H1 (cell line): Measurements from ENCODE around the gene OLFML2B. TPM values are rescaled to one million over a fixed set of nuclear protein-coding genes. Genes with fewer than 3 reads are reported as not detected.

ENCODE experiments used
- CTCF ChIA-PET: fragments of 300-600 bp; sonication (Branson Sonifier 250); formaldehyde crosslinking; loops from one replicate; lab custom pipeline; 2021; ENCODE audit not compliant: partially characterized antibody; lab: Charles Lee
- POLR2A ChIA-PET: fragments of 300-600 bp; sonication (Branson Sonifier 250); formaldehyde crosslinking; loops from one replicate; lab custom pipeline; 2021; ENCODE audit warnings: inconsistent platforms; ENCODE audit not compliant: partially characterized antibody; lab: Charles Lee
- DNase-seq, 2 experiments: peaks; one replicate each; pipeline versions ENCODE4 v3.0.0 to v3.0.0-alpha.2; 2010 to 2022; ENCODE audit warnings: low spot score in 2 of 2, low read depth in 1 of 2, mixed read lengths in 1 of 2
- FAIRE-seq: peaks from 2 replicates; lab custom pipeline; 2011; peaks lifted over from hg19 to GRCh38; lab: Jason Lieb, UNC
- H2AFZ ChIP-seq: 2 replicates; pipeline ENCODE4 v1.8.1; 2012; ENCODE audit warnings: low read length, inconsistent platforms
- H2AK5ac ChIP-seq: 2 replicates; pipeline ENCODE4 v1.6.1; 2013; ENCODE audit warnings: low read depth, low read length
- H2BK120ac ChIP-seq: replicated peaks from 2 replicates; pipeline ENCODE3; 2013; ENCODE audit warnings: low read depth, low read length, inconsistent platforms
- H2BK12ac ChIP-seq: 2 replicates; pipeline ENCODE4 v1.6.1; 2013; ENCODE audit warnings: low read depth, low read length
- H2BK15ac ChIP-seq: 2 replicates; pipeline ENCODE4 v1.6.1; 2013; ENCODE audit warnings: low read length
- H2BK20ac ChIP-seq: 2 replicates; pipeline ENCODE4 v1.6.1; 2013; ENCODE audit warnings: low read length
- H2BK5ac ChIP-seq: 2 replicates; pipeline ENCODE4 v1.6.1; 2013; ENCODE audit warnings: low read depth, low read length
- H3K14ac ChIP-seq: 2 replicates; pipeline ENCODE4 v1.6.1; 2013; ENCODE audit warnings: inconsistent platforms; ENCODE audit not compliant: insufficient read length
- H3K18ac ChIP-seq: 2 replicates; pipeline ENCODE4 v1.6.1; 2013; ENCODE audit warnings: low read length; ENCODE audit errors: extremely low read depth
- H3K23ac ChIP-seq: 2 replicates; pipeline ENCODE4 v1.6.1; 2013; ENCODE audit warnings: inconsistent platforms; ENCODE audit not compliant: insufficient read length
- H3K23me2 ChIP-seq: 2 replicates; pipeline ENCODE4 v1.6.1; 2013; ENCODE audit warnings: low read depth, low read length
- H3K27ac ChIP-seq: 2 replicates; pipeline ENCODE4 v1.6.1; 2011; ENCODE audit warnings: low read depth, low read length, inconsistent platforms
- H3K27me3 ChIP-seq, 4 experiments: replicated peaks in 1 of 4; 1 replicate in 1 of 4; 2 replicates in 3 of 4; pipeline versions ENCODE4 v1.6.1 to v1.8.1; 2011 to 2013; ENCODE audit warnings: low read length in 3 of 4, mild to moderate bottlenecking in 3 of 4, inconsistent platforms in 2 of 4, mixed read lengths in 2 of 4, moderate library complexity in 1 of 4; ENCODE audit not compliant: control insufficient read depth in 3 of 4, insufficient read depth in 3 of 4; ENCODE audit errors: extremely low read depth in 1 of 4
- H3K36me3 ChIP-seq, 4 experiments: 2 replicates each; pipeline versions ENCODE4 v1.6.1 to v1.8.1; 2011 to 2013; ENCODE audit warnings: mild to moderate bottlenecking in 4 of 4, low read length in 3 of 4, moderate library complexity in 2 of 4, control low read depth in 1 of 4, inconsistent platforms in 1 of 4; ENCODE audit not compliant: insufficient read depth in 4 of 4, control insufficient read depth in 2 of 4
- H3K4ac ChIP-seq: replicated peaks from 2 replicates; pipeline ENCODE3; 2013; ENCODE audit warnings: low read length, low read depth, mixed read lengths, inconsistent platforms; ENCODE audit not compliant: insufficient read length
- H3K4me1 ChIP-seq, 4 experiments: replicated peaks in 1 of 4; 1 replicate in 1 of 4; 2 replicates in 3 of 4; pipeline versions ENCODE4 v1.6.1 to v1.8.1; 2011 to 2013; ENCODE audit warnings: low read length in 3 of 4, inconsistent platforms in 2 of 4, mixed read lengths in 1 of 4; ENCODE audit not compliant: insufficient read depth in 4 of 4, control insufficient read depth in 3 of 4
- H3K4me2 ChIP-seq, 2 experiments: 2 replicates each; pipeline versions ENCODE4 v1.6.1 to v1.8.1; 2011 to 2013; ENCODE audit warnings: low read depth in 2 of 2, low read length in 2 of 2, control low read depth in 1 of 2, inconsistent platforms in 1 of 2, mild to moderate bottlenecking in 1 of 2; ENCODE audit not compliant: insufficient read depth in 1 of 2
- H3K4me3 ChIP-seq, 4 experiments: fragments of 200-600, 300-600 bp in 1 of 4; sonication (generic), shearing (Covaris generic), sonication (Bioruptor Twin) in 1 of 4; 2 replicates each; pipeline versions ENCODE4 v1.5.1 to v1.8.1; 2011 to 2016; ENCODE audit warnings: low read length in 4 of 4, low read depth in 3 of 4, control low read depth in 2 of 4, inconsistent platforms in 2 of 4, mild to moderate bottlenecking in 2 of 4, mixed read lengths in 1 of 4, moderate library complexity in 1 of 4; ENCODE audit not compliant: insufficient read depth in 2 of 4; ENCODE audit errors: extremely low read depth in 1 of 4
- H3K56ac ChIP-seq: replicated peaks from 2 replicates; pipeline ENCODE3; 2013; ENCODE audit warnings: low read depth, mild to moderate bottlenecking, mixed read lengths, low read length, inconsistent platforms; ENCODE audit not compliant: insufficient read length
- H3K79me1 ChIP-seq: 2 replicates; pipeline ENCODE4 v1.6.1; 2013; ENCODE audit warnings: low read depth, low read length, control low read depth
- H3K79me2 ChIP-seq, 2 experiments: 2 replicates each; pipeline versions ENCODE4 v1.6.1 to v1.8.1; 2012 to 2013; ENCODE audit warnings: low read length in 2 of 2, mild to moderate bottlenecking in 2 of 2, inconsistent platforms in 1 of 2; ENCODE audit not compliant: insufficient read depth in 2 of 2, control insufficient read depth in 1 of 2
- H3K9ac ChIP-seq, 4 experiments: replicated peaks in 1 of 4; 1 replicate in 1 of 4; 2 replicates in 3 of 4; pipeline versions ENCODE4 v1.6.1 to v1.8.1; 2011 to 2013; ENCODE audit warnings: low read depth in 3 of 4, low read length in 3 of 4, control low read depth in 2 of 4, mild to moderate bottlenecking in 2 of 4, moderate library complexity in 2 of 4, inconsistent platforms in 1 of 4; ENCODE audit errors: extremely low read depth in 1 of 4
- H3K9me3 ChIP-seq, 2 experiments: 2 replicates each; pipeline versions ENCODE4 v1.6.1 to v1.8.1; 2012 to 2013; ENCODE audit warnings: mild to moderate bottlenecking in 2 of 2, moderate library complexity in 2 of 2, control low read depth in 1 of 2, inconsistent platforms in 1 of 2, low read depth in 1 of 2, low read length in 1 of 2, mixed read lengths in 1 of 2; ENCODE audit not compliant: insufficient read depth in 2 of 2
- H4K20me1 ChIP-seq, 2 experiments: replicated peaks in 1 of 2; 2 replicates each; pipeline versions ENCODE3 to v1.8.1; 2011 to 2013; ENCODE audit warnings: inconsistent platforms in 2 of 2, low read length in 2 of 2, mild to moderate bottlenecking in 1 of 2; ENCODE audit not compliant: insufficient read depth in 2 of 2, control insufficient read depth in 1 of 2
- H4K5ac ChIP-seq: 2 replicates; pipeline ENCODE4 v1.6.1; 2013; ENCODE audit warnings: low read length, low read depth, mixed read lengths, inconsistent platforms; ENCODE audit not compliant: insufficient read length
- H4K8ac ChIP-seq: 2 replicates; pipeline ENCODE4 v1.8.0; 2013; ENCODE audit warnings: mild to moderate bottlenecking, moderate library complexity, low read length, inconsistent platforms; ENCODE audit not compliant: insufficient read depth; ENCODE audit errors: extremely low read depth
- H4K91ac ChIP-seq: replicated peaks from 2 replicates; pipeline ENCODE3; 2013; ENCODE audit warnings: low read length, mixed read lengths, inconsistent platforms; ENCODE audit not compliant: insufficient read length
- CHD2 ChIP-seq: IDR thresholded peaks from 2 replicates; pipeline ENCODE4 v1.6.1; 2012; ENCODE audit warnings: low read length, improper control_type of control experiment
- PHF8 ChIP-seq: fragments of 200-600 bp; sonication (generic); conservative IDR thresholded peaks from 2 replicates; pipeline ENCODE4 v1.7.1; 2012; ENCODE audit warnings: low read depth, mild to moderate bottlenecking, inconsistent platforms, low read length, moderate library complexity
- ZNF274 ChIP-seq: IDR thresholded peaks from 2 replicates; pipeline ENCODE4 v1.7.0; 2012; ENCODE audit warnings: low read length, borderline replicate concordance; ENCODE audit errors: extremely low read depth
- WGBS, 2 experiments: shearing (Covaris generic) in 1 of 2; methylation state at CpG; one replicate each; pipeline versions ENCODE4 v1.1.6 to v1.1.7; 2013 to 2015; ENCODE audit warnings: low lambda C conversion rate in 2 of 2, mixed read lengths in 2 of 2, inconsistent platforms in 1 of 2, low coverage in 1 of 2, missing lambda C conversion rate in 1 of 2; ENCODE audit not compliant: insufficient replicate concordance in 2 of 2, insufficient coverage in 1 of 2, insufficient read length in 1 of 2; ENCODE audit errors: extremely low coverage in 1 of 2, missing lambda C conversion rate in 1 of 2; 5-methylcytosine and 5-hydroxymethylcytosine counted together
- polyA plus RNA-seq, 7 experiments: library from polyadenylated mRNA; depleted of rRNA in 3 of 7; stranded (reverse) in 5 of 7; unstranded in 2 of 7; fragments of >200 nt in 5 of 7; fragments of 200-250 nt in 2 of 7; gene quantifications; 1 replicate in 5 of 7; 2 replicates in 1 of 7; 4 replicates in 1 of 7; pipeline versions ENCODE4 v1.2.1 to v1.2.3, GENCODE V29; 2011 to 2013; ENCODE audit warnings: missing spikeins in 2 of 7, mixed read lengths in 2 of 7
- total RNA-seq: library from RNA; stranded (reverse); fragmentation: NEBNext Ultra II Directional; extraction: Animal tissue kit (Norgen Biotek cat#: 25700); gene quantifications from 2 replicates; pipeline ENCODE4 v1.2.1, GENCODE V29; 2021

Gene OLFML2B
- total and polyA plus RNA-seq, 2 of the 8 experiments (the other 6 are each of a cell fraction or from before 2014, with no cell fraction given), result 6.5 to 10.4 TPM

GRCh38 chr1:162008799-162009198 lies 14.9 kb downstream of the OLFML2B start:
- H3K4me2 ChIP-seq, result no peak overlapping the region
- no peak overlapping the region for H2AK5ac ChIP-seq
- H4K20me1 ChIP-seq, result no peaks in the 10 kb centered on the region
- TF ChIP-seq PHF8 (no peak), CHD2 (no peak), ZNF274 (no peak)
- H2BK12ac ChIP-seq, result no peak overlapping the region
- H3K9me3 ChIP-seq, result peaks cover 0 to 5% of the 10 kb centered on the region in 2 experiments; a peak in 1 of 4 replicates
- no peaks in the 10 kb centered on the region; the same call in 1 of the 2 replicates for H3K23me2 ChIP-seq
- no peak overlapping the region for H4K91ac ChIP-seq
- no peak overlapping the region for H2AFZ ChIP-seq
- no peak overlapping the region for H3K4me3 ChIP-seq
- FAIRE-seq (peak; percentile 28), DNase-seq (no peak)
- peaks cover 2 to 4% (median 3%) of the 10 kb centered on the region in 4 experiments; a peak in 3 of 7 replicates for H3K4me1 ChIP-seq
- no peak overlapping the region; the same call in 1 of the 2 replicates for H4K8ac ChIP-seq
- no peaks in the 10 kb centered on the region for H3K27me3 ChIP-seq
- no peak overlapping the region for H3K4ac ChIP-seq
- no peak overlapping the region for H3K56ac ChIP-seq
- no peak overlapping the region for H3K23ac ChIP-seq
- no peak overlapping the region for H2BK5ac ChIP-seq
- H3K79me2 ChIP-seq, result no peaks in the 10 kb centered on the region
- 69% methylated on average over 5 of the region's 5 CpGs; no CpG with 5 or more reads in 1 of the 2 experiments for WGBS, 2 experiments
- no peak overlapping the region for H3K18ac ChIP-seq
- H3K14ac ChIP-seq, result no peak overlapping the region
- H3K27ac ChIP-seq, result no peak overlapping the region
- no peak overlapping the region for H2BK15ac ChIP-seq
- CTCF ChIA-PET, result interaction anchor here (0.8 to 1.6 kb wide), 2 partner anchors 28 to 217 kb away, joined by 3 to 5 read pairs; no protein-coding TSS in a partner anchor
- H4K5ac ChIP-seq, result no peak overlapping the region
- H2BK120ac ChIP-seq, result no peak overlapping the region
- POLR2A ChIA-PET, result interaction anchor here (0.9 kb wide), 1 partner anchor 16 kb away, joined by 3 read pairs; no protein-coding TSS in a partner anchor
- no peaks in the 10 kb centered on the region for H3K36me3 ChIP-seq
- H3K79me1 ChIP-seq, result no peaks in the 10 kb centered on the region
- no peak overlapping the region for H3K9ac ChIP-seq
- no peak overlapping the region for H2BK20ac ChIP-seq
